A549 (cell line): ENCODE data around the gene MPZL2. TPM values are rescaled to one million over a fixed set of nuclear protein-coding genes. Genes with fewer than 3 reads are reported as not detected.

Source experiments
- ATAC-seq, 2 experiments: fragments of 200-7000 bp in 1 of 2; fragments of >200 bp in 1 of 2; cut with Nextera tagmentation in 1 of 2; cut with Tn5 transposase in 1 of 2; 3 replicates each; pipeline versions ENCODE4 v1.8.0 to v1.9.1; 2018 to 2020; ENCODE audit warnings: mild to moderate bottlenecking in 1 of 2, moderate library complexity in 1 of 2
- CTCF ChIA-PET: fragments of 300-600 bp; sonication (Branson Sonifier 250); formaldehyde crosslinking; extraction: SDS; loops from one replicate; lab custom pipeline; 2021; ENCODE audit warnings: antibody characterized with exemption, inconsistent platforms; lab: Yijun Ruan, JAX
- POLR2A ChIA-PET: fragments of 350-600 bp; formaldehyde crosslinking; extraction: SDS; loops from one replicate; lab custom pipeline; 2021; ENCODE audit warnings: antibody characterized with exemption, inconsistent platforms; lab: Yijun Ruan, JAX
- DNase-seq, 2 experiments: peaks; one replicate each; pipeline versions ENCODE4 v3.0.0 to v3.0.0-alpha.2; 2011 to 2016; ENCODE audit warnings: low read depth in 1 of 2, low spot score in 1 of 2
- FAIRE-seq: peaks from 2 replicates; lab custom pipeline; 2011; peaks lifted over from hg19 to GRCh38; lab: Jason Lieb, UNC
- H3K27ac ChIP-seq, 2 experiments: fragments of >200 bp; sonication (Bioruptor Twin); formaldehyde crosslinking; 3 replicates each; pipeline ENCODE4 v1.5.1; 2016 to 2017
- H3K4me1 ChIP-seq: fragments of >200 bp; sonication (Bioruptor Twin); formaldehyde crosslinking; 3 replicates; pipeline ENCODE4 v1.6.1; 2016
- H3K4me2 ChIP-seq: fragments of >200 bp; sonication (Bioruptor Twin); formaldehyde crosslinking; 3 replicates; pipeline ENCODE4 v1.6.1; 2016
- H3K4me3 ChIP-seq: fragments of >200 bp; sonication (Bioruptor Twin); formaldehyde crosslinking; 3 replicates; pipeline ENCODE4 v1.5.1; 2016
- H3K9me3 ChIP-seq: fragments of >200 bp; sonication (Bioruptor Twin); formaldehyde crosslinking; 3 replicates; pipeline ENCODE4 v1.6.1; 2016
- BCL3 ChIP-seq: fragments of >200 bp; sonication (Bioruptor Twin); formaldehyde crosslinking; IDR thresholded peaks from 3 replicates; pipeline ENCODE4 v1.6.1; 2016
- BHLHE40 ChIP-seq: IDR thresholded peaks from 2 replicates; pipeline ENCODE4 v1.6.1; 2012; ENCODE audit warnings: low read depth, low read length, inconsistent platforms
- CBX8 ChIP-seq: fragments of 200-600 bp; sonication (generic); IDR thresholded peaks from 2 replicates; pipeline ENCODE4 v1.6.1; 2016
- CHD4 ChIP-seq: fragments of 200-600 bp; sonication (generic); IDR thresholded peaks from 2 replicates; pipeline ENCODE4 v1.6.1; 2016; ENCODE audit warnings: antibody characterized with exemption, mild to moderate bottlenecking, borderline replicate concordance
- FOXS1 ChIP-seq: fragments of 250-450 bp; sonication (Bioruptor Pico); IDR thresholded peaks from 2 replicates; pipeline ENCODE4 v1.5.0; 2020; ENCODE audit warnings: mild to moderate bottlenecking, moderate library complexity
- GATA3 ChIP-seq: IDR thresholded peaks from 2 replicates; pipeline ENCODE4 v1.6.1; 2012; ENCODE audit warnings: borderline replicate concordance
- HMGXB4 ChIP-seq: fragments of 250-450 bp; sonication (Bioruptor Pico); IDR thresholded peaks from 2 replicates; pipeline ENCODE4 v1.5.0; 2021; ENCODE audit warnings: mild to moderate bottlenecking, moderate library complexity, borderline replicate concordance
- JUN ChIP-seq, 2 experiments: fragments of >200 bp; sonication (Bioruptor Twin); formaldehyde crosslinking; IDR thresholded peaks; 2 replicates in 1 of 2; 3 replicates in 1 of 2; pipeline ENCODE4 v1.6.1; 2016 to 2017
- JUNB ChIP-seq: fragments of >200 bp; sonication (Bioruptor Twin); formaldehyde crosslinking; IDR thresholded peaks from 2 replicates; pipeline ENCODE4 v1.6.1; 2016
- KDM5A ChIP-seq: fragments of 200-600 bp; sonication (generic); IDR thresholded peaks from 2 replicates; pipeline ENCODE4 v1.6.1; 2016; ENCODE audit warnings: antibody characterized with exemption, mild to moderate bottlenecking
- MAFK ChIP-seq: fragments of 450-650 bp; IDR thresholded peaks from 2 replicates; pipeline ENCODE4 v1.6.1; 2014; ENCODE audit not compliant: partially characterized antibody
- MAZ ChIP-seq: fragments of 150-350 bp; IDR thresholded peaks from 2 replicates; pipeline ENCODE4 v1.6.1; 2014; ENCODE audit warnings: antibody characterized with exemption, low read depth, low read length, borderline replicate concordance
- PHF8 ChIP-seq: fragments of 200-600 bp; sonication (generic); IDR thresholded peaks from 2 replicates; pipeline ENCODE4 v1.6.1; 2016; ENCODE audit warnings: low read depth, mild to moderate bottlenecking, antibody characterized with exemption, moderate library complexity, borderline replicate concordance
- POLR2A ChIP-seq: IDR thresholded peaks from 2 replicates; pipeline ENCODE4 v1.6.1; 2012; ENCODE audit warnings: mild to moderate bottlenecking, low read length
- RCOR1 ChIP-seq: fragments of 150-350 bp; IDR thresholded peaks from 2 replicates; pipeline ENCODE4 v1.6.1; 2014; ENCODE audit warnings: antibody characterized with exemption, low read length, low read depth
- SMC3 ChIP-seq: fragments of >200 bp; sonication (Bioruptor Twin); formaldehyde crosslinking; IDR thresholded peaks from 3 replicates; pipeline ENCODE4 v1.6.1; 2018; ENCODE audit warnings: inconsistent platforms
- SREBF2 ChIP-seq: fragments of 450-650 bp; IDR thresholded peaks from 2 replicates; pipeline ENCODE4 v1.6.1; 2014; ENCODE audit warnings: mild to moderate bottlenecking, moderate library complexity
- USF2 ChIP-seq: fragments of 450-650 bp; IDR thresholded peaks from 2 replicates; pipeline ENCODE4 v1.6.1; 2014; ENCODE audit warnings: antibody characterized with exemption
- WGBS: methylation state at CpG from one replicate; pipeline ENCODE4 v1.1.6; 2017; ENCODE audit errors: missing lambda C conversion rate; 5-methylcytosine and 5-hydroxymethylcytosine counted together
- polyA plus RNA-seq, 4 experiments: library from polyadenylated mRNA; depleted of rRNA in 3 of 4; stranded (reverse); fragments of >200 nt; fragmentation: RNase III in 1 of 4; extraction: RNeasy Plus Mini Kit Qiagen cat#74134 plus additional on column Dnase treatment in 1 of 4; gene quantifications; 2 replicates in 3 of 4; 3 replicates in 1 of 4; pipeline ENCODE4 v1.2.3, GENCODE V29; 2011 to 2017
- TF ChIP-seq, protein P1 (sequence below): IDR thresholded peaks from 2 replicates; pipeline ENCODE4 v1.6.1; 2012
- TF ChIP-seq, protein P2 (sequence below): IDR thresholded peaks from 2 replicates; pipeline ENCODE4 v1.6.1; 2012; ENCODE audit warnings: low read depth, borderline replicate concordance
- TF ChIP-seq, protein P3 (sequence below): fragments of >200 bp; sonication (Bioruptor Twin); formaldehyde crosslinking; IDR thresholded peaks from 2 replicates; pipeline ENCODE4 v1.6.1; 2016

The MPZL2 gene
- polyA plus RNA-seq, 2 of the 4 experiments (the other 2 are of a cell fraction), result 0.14 TPM; not detected in 1

DNA sequence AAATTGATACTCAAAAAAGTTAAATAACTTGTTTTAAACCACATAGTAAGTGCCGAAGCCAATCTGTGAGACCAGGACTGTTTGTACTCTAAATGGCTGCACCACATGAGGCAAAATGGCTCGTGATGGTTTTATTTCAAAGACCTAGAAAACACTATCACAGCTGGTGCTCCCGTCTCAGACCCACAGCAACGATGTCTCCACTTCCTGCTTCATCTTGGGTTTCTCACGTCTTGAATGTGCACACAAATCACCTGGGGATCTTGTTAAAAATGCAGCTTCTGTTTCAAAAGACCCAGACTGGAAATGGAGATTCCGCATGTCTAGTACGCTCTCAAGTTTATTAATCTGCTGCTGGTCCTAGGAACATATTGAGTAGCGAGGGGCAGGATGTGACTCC lies 41.6 kb upstream of the MPZL2 start:
- Histone ChIP-seq H3K4me3 (no peak overlapping the region), H3K4me1 (no peaks in the 10 kb centered on the region), H3K9me3 (no peaks in the 10 kb centered on the region), H3K27ac (no peak overlapping the region), H3K4me2 (no peak overlapping the region)
- ChIA-PET POLR2A (no interaction called here), CTCF (no interaction called here)
- no peak for TF ChIP-seq JUN (IDR thresholded peaks at IDR 0.05)
- no peak for TF ChIP-seq BCL3
- TF ChIP-seq HMGXB4 (CRISPR knock-in tag), result no peak
- TF ChIP-seq SMC3, result no peak
- DNase-seq (no peak), ATAC-seq (no peak), FAIRE-seq (no peak)
- WGBS, result 69% methylated on average over 8 of the region's 8 CpGs

GRCh38 chr11:118304568-118305248 lies 40.6 kb upstream of the MPZL2 start, which contains the start of gene CD3E:
Gene CD3E, plus strand, starts transcription at chr11:118304730. Its CDS starts 223 bp downstream, at chr11:118304953.
- ChIA-PET POLR2A (no interaction called here), CTCF (interaction anchor here (1.9 kb wide), 1 partner anchor 106 kb away, joined by 5 read pairs; no protein-coding TSS in a partner anchor)
- no peaks in the 10 kb centered on the region for H3K9me3 ChIP-seq
- no peak for FAIRE-seq
- WGBS, result 54% methylated on average over 8 of the region's 8 CpGs
- no peaks in the 10 kb centered on the region for H3K4me1 ChIP-seq
- ATAC-seq, result no peak
- TF ChIP-seq JUNB, result no peak
- TF ChIP-seq RCOR1, result no peak
- no peak for TF ChIP-seq CHD4
- TF ChIP-seq BCL3, result no peak
- TF ChIP-seq, protein P1, sequence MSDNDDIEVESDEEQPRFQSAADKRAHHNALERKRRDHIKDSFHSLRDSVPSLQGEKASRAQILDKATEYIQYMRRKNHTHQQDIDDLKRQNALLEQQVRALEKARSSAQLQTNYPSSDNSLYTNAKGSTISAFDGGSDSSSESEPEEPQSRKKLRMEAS, result no peak
- TF ChIP-seq, protein P2, sequence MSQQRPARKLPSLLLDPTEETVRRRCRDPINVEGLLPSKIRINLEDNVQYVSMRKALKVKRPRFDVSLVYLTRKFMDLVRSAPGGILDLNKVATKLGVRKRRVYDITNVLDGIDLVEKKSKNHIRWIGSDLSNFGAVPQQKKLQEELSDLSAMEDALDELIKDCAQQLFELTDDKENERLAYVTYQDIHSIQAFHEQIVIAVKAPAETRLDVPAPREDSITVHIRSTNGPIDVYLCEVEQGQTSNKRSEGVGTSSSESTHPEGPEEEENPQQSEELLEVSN, result no peak
- no peak for TF ChIP-seq MAZ
- TF ChIP-seq, protein P3, sequence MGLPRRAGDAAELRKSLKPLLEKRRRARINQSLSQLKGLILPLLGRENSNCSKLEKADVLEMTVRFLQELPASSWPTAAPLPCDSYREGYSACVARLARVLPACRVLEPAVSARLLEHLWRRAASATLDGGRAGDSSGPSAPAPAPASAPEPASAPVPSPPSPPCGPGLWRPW, result no peak
- no peak for TF ChIP-seq PHF8
- no peak for TF ChIP-seq POLR2A
- TF ChIP-seq FOXS1 (CRISPR knock-in tag), result no peak
- no peak for TF ChIP-seq MAFK
- TF ChIP-seq USF2, result no peak
- no peak for TF ChIP-seq SREBF2
- TF ChIP-seq BHLHE40, result no peak
- no peak for TF ChIP-seq CBX8
- no peak for TF ChIP-seq KDM5A
- TF ChIP-seq GATA3, result no peak
- no peak within 1 kb of the TSS for H3K4me3 ChIP-seq
- DNase-seq, result no peak
- no peak within 1 kb of the TSS for H3K27ac ChIP-seq
- no peak within 1 kb of the TSS for H3K4me2 ChIP-seq
